Mammary epithelial cell (primary cell): ENCODE results near the gene FAM163A.

Source experiments
- EZH2 ChIP-seq: IDR thresholded peaks from 2 replicates; pipeline ENCODE4 v1.6.1; 2012; ENCODE audit warnings: low read length, inconsistent platforms, borderline replicate concordance
- TF ChIP-seq, protein P1 (sequence below), 2 donors: IDR thresholded peaks in 1 of 2; conservative IDR thresholded peaks in 1 of 2; 2 replicates each; pipeline ENCODE4 v1.5.1; 2011 to 2012; ENCODE audit warnings: inconsistent platforms in 2 of 2, low read length in 2 of 2, mild to moderate bottlenecking in 2 of 2, control low read depth in 1 of 2, low read depth in 1 of 2; ENCODE audit not compliant: insufficient read depth in 1 of 2; ENCODE audit errors: extremely low read depth in 1 of 2

DNA sequence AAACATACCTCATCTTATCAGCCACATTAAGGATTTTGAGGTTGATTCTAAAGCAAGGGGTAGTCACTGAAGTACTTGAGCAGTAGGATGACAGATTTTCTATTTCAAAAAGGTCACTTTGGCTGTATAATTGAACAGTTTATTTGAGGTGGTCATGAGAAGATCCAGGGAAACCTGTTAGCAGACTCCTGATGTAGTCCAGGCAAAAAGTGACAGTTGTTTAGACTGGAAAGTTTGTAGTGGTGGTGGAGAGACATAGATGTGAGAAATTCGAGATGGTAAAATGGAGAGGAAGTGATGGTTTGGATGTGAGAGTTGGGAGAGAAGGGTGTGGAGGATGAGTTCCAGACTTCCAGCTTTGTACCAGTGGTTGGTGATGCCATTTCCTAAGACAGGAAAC lies 7.5 kb downstream of the FAM163A start:
- TF ChIP-seq, protein P1, sequence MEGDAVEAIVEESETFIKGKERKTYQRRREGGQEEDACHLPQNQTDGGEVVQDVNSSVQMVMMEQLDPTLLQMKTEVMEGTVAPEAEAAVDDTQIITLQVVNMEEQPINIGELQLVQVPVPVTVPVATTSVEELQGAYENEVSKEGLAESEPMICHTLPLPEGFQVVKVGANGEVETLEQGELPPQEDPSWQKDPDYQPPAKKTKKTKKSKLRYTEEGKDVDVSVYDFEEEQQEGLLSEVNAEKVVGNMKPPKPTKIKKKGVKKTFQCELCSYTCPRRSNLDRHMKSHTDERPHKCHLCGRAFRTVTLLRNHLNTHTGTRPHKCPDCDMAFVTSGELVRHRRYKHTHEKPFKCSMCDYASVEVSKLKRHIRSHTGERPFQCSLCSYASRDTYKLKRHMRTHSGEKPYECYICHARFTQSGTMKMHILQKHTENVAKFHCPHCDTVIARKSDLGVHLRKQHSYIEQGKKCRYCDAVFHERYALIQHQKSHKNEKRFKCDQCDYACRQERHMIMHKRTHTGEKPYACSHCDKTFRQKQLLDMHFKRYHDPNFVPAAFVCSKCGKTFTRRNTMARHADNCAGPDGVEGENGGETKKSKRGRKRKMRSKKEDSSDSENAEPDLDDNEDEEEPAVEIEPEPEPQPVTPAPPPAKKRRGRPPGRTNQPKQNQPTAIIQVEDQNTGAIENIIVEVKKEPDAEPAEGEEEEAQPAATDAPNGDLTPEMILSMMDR (conservative IDR thresholded peaks at IDR 0.05 in 1 of 2, IDR thresholded peaks at IDR 0.05 in 1 of 2; ENCODE audit: extremely low read depth in 1 of 2, insufficient read depth in 1 of 2, low read depth in 1 of 2, low read length in 2 of 2) = no peak
- TF ChIP-seq EZH2 = no peak
